Thyroid gland (tissue), 4 donors: ENCODE data around the gene PGBD5. TPM values are rescaled to one million over a fixed set of nuclear protein-coding genes. Genes with fewer than 3 reads are reported as not detected.

ENCODE experiments used
- DNase-seq, 2 donors: peaks; one replicate each; pipeline ENCODE4 v3.0.0-alpha.2; 2019
- H3K27ac ChIP-seq, 3 donors: fragments of 200-600 bp; sonication (generic); 1 replicate in 2 of 3; 2 replicates in 1 of 3; pipeline ENCODE4 v1.5.1; 2016 to 2019; ENCODE audit warnings: mild to moderate bottlenecking in 1 of 3, moderate library complexity in 1 of 3
- H3K27me3 ChIP-seq: fragments of 200-600 bp; sonication (generic); one replicate; pipeline ENCODE4 v1.5.1; 2019
- H3K36me3 ChIP-seq, 2 donors: fragments of 200-600 bp; sonication (generic); one replicate each; pipeline ENCODE4 v1.5.1; 2016 to 2019
- H3K4me1 ChIP-seq, 2 donors: fragments of 200-600 bp; sonication (generic); one replicate each; pipeline ENCODE4 v1.5.1; 2017 to 2019
- H3K4me3 ChIP-seq, 3 donors: fragments of 200-600 bp; sonication (generic); replicated peaks in 1 of 3; 1 replicate in 2 of 3; 2 replicates in 1 of 3; pipeline ENCODE4 v1.5.1; 2016; ENCODE audit warnings: mild to moderate bottlenecking in 1 of 3
- H3K9me3 ChIP-seq: fragments of 200-600 bp; sonication (generic); one replicate; pipeline ENCODE4 v1.5.1; 2017
- POLR2A ChIP-seq, 2 donors: fragments of 450-650 bp; IDR thresholded peaks; one replicate each; pipeline ENCODE4 v1.6.1; 2017; ENCODE audit warnings: antibody characterized with exemption in 2 of 2, mild to moderate bottlenecking in 2 of 2, moderate library complexity in 1 of 2
- WGBS, 2 donors: methylation state at CpG; one replicate each; pipeline ENCODE4 v1.1.5; 2017; 5-methylcytosine and 5-hydroxymethylcytosine counted together
- intact Hi-C: fragments of 100-400 bp; cut with DNase I; formaldehyde crosslinking; loops from one replicate; pipeline ENCODE4 v1.15.1; 2023
- total RNA-seq, 4 donors: library from RNA; depleted of rRNA; stranded (reverse); fragments of >200 nt; gene quantifications; one replicate each; pipeline ENCODE4 v1.2.3, GENCODE V29; 2016
- TF ChIP-seq, protein P1 (sequence below), 6 experiments: fragments of 200-600 bp in 3 of 6; fragments of 450-650 bp in 3 of 6; sonication (generic) in 3 of 6; IDR thresholded peaks; one replicate each; pipeline ENCODE4 v1.5.1; 2016 to 2019; ENCODE audit warnings: antibody characterized with exemption in 6 of 6, mild to moderate bottlenecking in 2 of 6, inconsistent platforms in 1 of 6, moderate library complexity in 1 of 6

Gene PGBD5
- total RNA-seq, 4 donors from 2014 or later = 2.7 to 14.9 (median 6.4) TPM

DNA sequence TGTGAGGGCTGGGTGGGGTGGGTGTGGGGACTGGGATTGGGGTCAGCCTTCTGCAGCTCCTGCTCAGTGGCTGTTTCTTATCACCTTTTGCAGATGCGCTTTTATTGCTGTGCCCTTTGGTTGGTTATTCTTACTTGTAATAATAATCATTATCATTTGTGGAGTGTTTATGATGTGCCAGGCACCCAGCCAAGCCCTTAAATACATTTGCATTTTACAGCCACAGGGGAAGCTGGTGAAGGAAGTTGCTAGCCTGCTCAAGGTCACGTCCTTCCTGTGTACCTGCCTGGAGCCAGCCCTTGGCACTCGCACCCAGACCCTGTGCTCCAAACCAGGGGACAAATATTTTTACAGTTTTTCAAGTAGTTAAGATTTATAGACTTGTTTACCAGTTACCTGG is 144.0 kb downstream of the PGBD5 start:
- no peak overlapping the region for H3K27ac ChIP-seq
- H3K4me1 ChIP-seq = no peaks in the 10 kb centered on the region
- H3K9me3 ChIP-seq = no peaks in the 10 kb centered on the region
- intact Hi-C loops = no loop called here
- no peak overlapping the region for H3K4me3 ChIP-seq
- no peak for DNase-seq
- H3K27me3 ChIP-seq = no peaks in the 10 kb centered on the region
- H3K36me3 ChIP-seq = peaks cover 0 to 27% of the 10 kb centered on the region in 2 donors
- TF ChIP-seq POLR2A (IDR thresholded peaks at IDR 0.05) = no peak
- TF ChIP-seq, protein P1, sequence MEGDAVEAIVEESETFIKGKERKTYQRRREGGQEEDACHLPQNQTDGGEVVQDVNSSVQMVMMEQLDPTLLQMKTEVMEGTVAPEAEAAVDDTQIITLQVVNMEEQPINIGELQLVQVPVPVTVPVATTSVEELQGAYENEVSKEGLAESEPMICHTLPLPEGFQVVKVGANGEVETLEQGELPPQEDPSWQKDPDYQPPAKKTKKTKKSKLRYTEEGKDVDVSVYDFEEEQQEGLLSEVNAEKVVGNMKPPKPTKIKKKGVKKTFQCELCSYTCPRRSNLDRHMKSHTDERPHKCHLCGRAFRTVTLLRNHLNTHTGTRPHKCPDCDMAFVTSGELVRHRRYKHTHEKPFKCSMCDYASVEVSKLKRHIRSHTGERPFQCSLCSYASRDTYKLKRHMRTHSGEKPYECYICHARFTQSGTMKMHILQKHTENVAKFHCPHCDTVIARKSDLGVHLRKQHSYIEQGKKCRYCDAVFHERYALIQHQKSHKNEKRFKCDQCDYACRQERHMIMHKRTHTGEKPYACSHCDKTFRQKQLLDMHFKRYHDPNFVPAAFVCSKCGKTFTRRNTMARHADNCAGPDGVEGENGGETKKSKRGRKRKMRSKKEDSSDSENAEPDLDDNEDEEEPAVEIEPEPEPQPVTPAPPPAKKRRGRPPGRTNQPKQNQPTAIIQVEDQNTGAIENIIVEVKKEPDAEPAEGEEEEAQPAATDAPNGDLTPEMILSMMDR (IDR thresholded peaks at IDR 0.05) = no peak
- WGBS, 2 donors = 76 to 80% methylated on average over 3 of the region's 3 CpGs

DNA sequence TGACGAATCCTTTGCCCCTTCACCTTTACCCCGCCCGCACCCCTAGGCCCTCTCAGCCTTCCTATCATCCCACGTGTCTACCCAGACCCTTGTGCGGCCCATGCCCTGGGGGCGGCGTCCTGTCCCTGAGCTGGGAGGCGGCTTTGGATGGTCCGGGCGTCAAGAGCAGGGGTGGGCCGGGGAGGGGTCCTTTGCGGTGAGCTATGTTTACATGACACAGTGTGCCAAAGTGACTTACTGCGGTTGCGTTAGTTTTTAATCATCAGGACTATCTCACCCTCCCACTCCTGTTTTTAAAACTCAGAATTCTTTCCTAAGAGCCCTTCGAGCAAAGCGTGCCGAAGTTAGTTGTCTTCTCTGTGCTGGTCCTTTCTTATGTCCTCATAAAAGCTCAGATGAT is 144.6 kb downstream of the PGBD5 start:
- Histone ChIP-seq H3K4me3 (no peak overlapping the region), H3K4me1 (no peaks in the 10 kb centered on the region), H3K36me3 (peaks cover 1 to 28% of the 10 kb centered on the region in 2 donors), H3K27me3 (no peaks in the 10 kb centered on the region), H3K9me3 (no peaks in the 10 kb centered on the region), H3K27ac (no peak overlapping the region)
- DNase-seq = no peak
- WGBS, 2 donors = 83 to 87% methylated on average over 17 of the region's 17 CpGs
- TF ChIP-seq POLR2A (IDR thresholded peaks at IDR 0.05) = no peak
- intact Hi-C loops = no loop called here

DNA sequence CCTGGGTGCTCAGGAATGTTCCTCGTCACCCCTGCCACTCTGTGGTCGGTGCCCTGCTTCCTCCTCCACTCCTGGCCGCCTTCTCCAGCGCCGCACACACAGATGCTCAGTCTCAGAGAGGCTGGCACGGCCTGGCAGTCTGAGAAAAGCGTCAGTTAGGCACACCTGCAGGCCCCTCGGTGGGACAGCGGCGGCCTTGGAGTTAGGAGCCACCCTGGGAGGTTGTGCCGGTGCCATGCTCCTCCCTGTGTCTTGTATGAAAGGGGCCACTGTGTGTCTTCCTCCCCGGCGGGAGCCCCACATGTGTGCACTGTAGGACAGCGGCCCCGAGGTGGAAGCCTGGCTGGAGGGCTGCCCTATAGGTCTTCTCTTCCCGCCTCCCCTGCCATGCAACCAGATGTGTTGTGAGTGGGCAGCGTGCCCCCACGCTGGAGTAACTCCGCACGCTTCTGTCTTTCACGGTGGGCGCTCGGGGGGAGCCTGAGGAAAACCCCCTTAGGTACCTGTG is 145.2 kb downstream of the PGBD5 start:
- whole genome bisulfite sequencing, 2 donors = 89 to 95% methylated on average over 13 to 21 of the region's 23 CpGs
- Histone ChIP-seq H3K36me3 (peaks cover 5 to 33% of the 10 kb centered on the region in 2 donors), H3K4me3 (no peak overlapping the region), H3K4me1 (no peaks in the 10 kb centered on the region), H3K27ac (no peak overlapping the region), H3K9me3 (no peaks in the 10 kb centered on the region), H3K27me3 (no peaks in the 10 kb centered on the region)
- TF ChIP-seq, protein P1 (IDR thresholded peaks at IDR 0.05) = no peak
- TF ChIP-seq POLR2A (IDR thresholded peaks at IDR 0.05) = no peak
- DNase-seq = no peak
- intact Hi-C loops = no loop called here

DNA sequence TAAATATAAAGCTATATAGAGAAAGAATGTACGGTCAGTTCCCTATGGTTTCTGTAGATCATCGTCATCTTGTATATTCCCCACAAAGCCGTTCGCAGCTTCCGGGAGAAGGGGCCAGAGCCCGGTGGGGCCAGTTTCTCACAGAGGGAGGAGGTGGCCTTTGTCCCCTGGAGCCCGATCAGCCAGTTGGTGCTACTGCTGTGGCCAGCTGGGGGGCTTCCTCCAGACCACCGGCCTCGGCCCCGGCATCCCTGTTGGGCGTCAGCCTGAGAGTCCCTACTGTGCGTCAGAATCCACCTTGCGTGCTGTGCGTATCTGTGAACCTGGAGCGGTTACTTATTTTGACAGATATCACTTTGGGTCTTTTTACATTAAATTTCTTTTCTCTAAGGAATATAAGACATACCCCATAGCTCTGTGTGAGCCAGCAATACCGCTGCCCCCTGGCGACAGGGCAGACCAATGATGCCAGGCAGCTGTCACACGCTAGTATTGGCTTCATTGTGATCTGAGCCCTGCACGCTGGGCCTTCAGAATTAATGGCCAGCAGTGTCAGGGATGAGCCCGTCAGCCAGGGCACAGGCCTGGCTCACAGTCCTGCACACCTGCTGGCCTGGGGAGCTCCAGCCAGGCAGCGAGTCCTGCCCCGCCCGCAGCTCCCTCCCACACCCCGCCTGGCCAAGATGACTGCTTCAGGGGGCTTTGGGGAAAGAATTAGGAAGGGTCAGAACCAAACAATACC is 145.9 kb downstream of the PGBD5 start:
- H3K9me3 ChIP-seq = no peaks in the 10 kb centered on the region
- intact Hi-C loops = no loop called here
- H3K4me3 ChIP-seq = no peak overlapping the region
- H3K4me1 ChIP-seq = no peaks in the 10 kb centered on the region
- no peak overlapping the region for H3K27ac ChIP-seq
- TF ChIP-seq, protein P1 (IDR thresholded peaks at IDR 0.05) = no peak
- no peak for DNase-seq
- no peaks in the 10 kb centered on the region for H3K27me3 ChIP-seq
- H3K36me3 ChIP-seq = peaks cover 5 to 33% of the 10 kb centered on the region in 2 donors
- WGBS, 2 donors = 92 to 97% methylated on average over 24 of the region's 24 CpGs

DNA sequence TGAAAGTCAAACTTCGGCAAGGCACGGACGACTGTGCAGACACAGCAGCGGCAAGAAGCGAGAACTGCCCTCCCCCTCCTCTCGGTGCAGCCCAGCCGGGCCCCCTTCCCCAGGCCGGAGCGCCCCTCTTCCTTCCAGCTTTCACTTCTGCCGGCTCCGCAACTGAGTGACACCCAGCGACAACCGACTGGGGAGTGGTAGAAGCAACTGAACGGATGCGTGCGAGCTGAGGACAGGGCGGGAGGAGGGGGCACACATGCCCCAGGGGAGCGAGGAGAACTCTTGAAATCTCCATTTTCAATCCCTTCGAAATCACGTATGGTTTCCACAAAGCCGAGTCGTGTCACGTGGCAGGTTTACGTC is 146.6 kb downstream of the PGBD5 start:
- peaks cover 5 to 34% of the 10 kb centered on the region in 2 donors for H3K36me3 ChIP-seq
- no peaks in the 10 kb centered on the region for H3K9me3 ChIP-seq
- H3K27me3 ChIP-seq = no peaks in the 10 kb centered on the region
- TF ChIP-seq, protein P1 (IDR thresholded peaks at IDR 0.05) = no peak
- TF ChIP-seq POLR2A (IDR thresholded peaks at IDR 0.05) = no peak
- H3K4me1 ChIP-seq = no peaks in the 10 kb centered on the region
- no peak overlapping the region for H3K27ac ChIP-seq
- 95 to 97% methylated on average over 24 of the region's 24 CpGs for WGBS, 2 donors
- no peak overlapping the region for H3K4me3 ChIP-seq
- DNase-seq = no peak
- intact Hi-C loops = no loop called here
